Endodermal cell (in vitro differentiated cells): ENCODE data around the gene MGP. TPM values are rescaled to one million over a fixed set of nuclear protein-coding genes. Genes with fewer than 3 reads are reported as not detected.

Experiments
- DNase-seq: peaks from one replicate; pipeline ENCODE4 v3.0.0-alpha.2; 2017
- H3K27ac ChIP-seq: 2 replicates; pipeline ENCODE4 v1.5.1; 2013; ENCODE audit warnings: mild to moderate bottlenecking, low read depth, low read length, moderate library complexity
- H3K27me3 ChIP-seq: 2 replicates; pipeline ENCODE4 v1.6.1; 2013; ENCODE audit warnings: mild to moderate bottlenecking, low read length, moderate library complexity; ENCODE audit not compliant: insufficient read depth, control insufficient read depth, poor library complexity, severe bottlenecking
- H3K36me3 ChIP-seq: 2 replicates; pipeline ENCODE4 v1.7.0; 2013; ENCODE audit warnings: mild to moderate bottlenecking, low read length, moderate library complexity; ENCODE audit not compliant: control insufficient read depth, insufficient read depth
- H3K4me1 ChIP-seq: one replicate; pipeline ENCODE4 v1.7.0; 2013; ENCODE audit warnings: low read length; ENCODE audit not compliant: control insufficient read depth, insufficient read depth
- H3K4me3 ChIP-seq: 2 replicates; pipeline ENCODE4 v1.5.1; 2013; ENCODE audit warnings: mild to moderate bottlenecking, low read length, moderate library complexity
- H3K9ac ChIP-seq: 2 replicates; pipeline ENCODE4 v1.6.1; 2013; ENCODE audit warnings: mild to moderate bottlenecking, low read length, moderate library complexity; ENCODE audit not compliant: poor library complexity, severe bottlenecking; ENCODE audit errors: extremely low read depth
- H3K9me3 ChIP-seq: 2 replicates; pipeline ENCODE4 v1.6.1; 2013; ENCODE audit warnings: mild to moderate bottlenecking, low read length, moderate library complexity; ENCODE audit not compliant: control insufficient read depth
- H3K27ac Mint-ChIP-seq: 2 replicates; pipeline ENCODE4 v1.8.0; 2020; ENCODE audit warnings: mixed read lengths
- H3K27me3 Mint-ChIP-seq: 2 replicates; pipeline ENCODE4 v1.8.0; 2021; ENCODE audit warnings: mild to moderate bottlenecking, mixed read lengths; ENCODE audit not compliant: insufficient read depth
- H3K36me3 Mint-ChIP-seq: 2 replicates; pipeline ENCODE4 v1.8.0; 2020; ENCODE audit warnings: low read depth, mixed read lengths
- H3K4me1 Mint-ChIP-seq: 2 replicates; pipeline ENCODE4 v1.8.0; 2020; ENCODE audit warnings: mixed read lengths
- H3K4me3 Mint-ChIP-seq: 2 replicates; pipeline ENCODE4 v1.8.0; 2020; ENCODE audit warnings: mild to moderate bottlenecking, moderate library complexity, mixed read lengths
- H3K9me3 Mint-ChIP-seq: 2 replicates; pipeline ENCODE4 v1.8.0; 2020; ENCODE audit warnings: mild to moderate bottlenecking, mixed read lengths
- WGBS, 2 experiments: methylation state at CpG; one replicate each; pipeline versions ENCODE4 v1.1.5 to v1.1.7; 2013; ENCODE audit warnings: missing lambda C conversion rate in 2 of 2, mixed read lengths in 1 of 2; ENCODE audit not compliant: insufficient coverage in 1 of 2, insufficient read length in 1 of 2; 5-methylcytosine and 5-hydroxymethylcytosine counted together
- total RNA-seq, 2 donors: library from RNA; stranded (reverse); fragmentation: NEBNext Ultra II Directional in 1 of 2; extraction: Animal tissue kit (Norgen Biotek cat#: 25700) in 1 of 2; gene quantifications; 2 replicates in 1 of 2; 3 replicates in 1 of 2; pipeline ENCODE4 v1.2.1, GENCODE V29; 2021
- TF ChIP-seq, protein P1 (sequence below): fragments of 200-600 bp; sonication (generic); conservative IDR thresholded peaks from 2 replicates; pipeline ENCODE4 v1.5.0; 2021; ENCODE audit warnings: antibody characterized with exemption, mild to moderate bottlenecking

The MGP gene
- total RNA-seq, 2 donors from 2014 or later = not detected

DNA sequence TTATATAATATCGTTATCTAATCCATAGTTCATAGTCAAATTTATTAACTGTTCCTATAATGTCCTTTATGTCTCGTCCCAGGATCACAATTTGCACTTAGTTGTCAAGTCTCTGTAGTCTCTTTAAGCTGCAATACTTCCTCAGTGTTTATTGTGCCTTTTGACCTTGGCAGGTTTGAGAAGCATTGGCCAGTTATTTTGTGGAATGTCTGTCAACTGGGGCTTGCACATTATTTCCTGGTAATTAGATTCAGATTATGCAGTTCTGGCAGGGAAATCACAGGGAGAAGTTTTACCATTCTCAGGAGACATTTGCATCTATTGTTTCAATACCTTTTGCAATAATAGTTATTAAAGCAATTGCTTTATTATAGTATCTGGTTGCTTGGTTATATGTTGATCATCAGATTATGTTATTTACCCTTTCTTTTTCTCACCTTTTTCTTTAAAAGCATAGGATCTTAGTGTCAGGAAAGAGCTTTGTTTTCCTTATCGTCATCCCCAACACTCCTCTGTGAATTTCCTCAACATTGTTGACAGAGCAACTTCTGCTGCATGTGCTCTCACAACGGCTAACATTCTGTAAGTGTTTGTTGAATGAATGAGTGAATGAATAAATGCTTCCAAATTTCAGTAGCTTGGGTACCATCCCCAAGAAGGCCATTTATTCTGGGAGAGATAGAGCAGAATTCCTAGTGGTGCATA, 38.6 kb downstream of the MGP start:
- TF ChIP-seq, protein P1, sequence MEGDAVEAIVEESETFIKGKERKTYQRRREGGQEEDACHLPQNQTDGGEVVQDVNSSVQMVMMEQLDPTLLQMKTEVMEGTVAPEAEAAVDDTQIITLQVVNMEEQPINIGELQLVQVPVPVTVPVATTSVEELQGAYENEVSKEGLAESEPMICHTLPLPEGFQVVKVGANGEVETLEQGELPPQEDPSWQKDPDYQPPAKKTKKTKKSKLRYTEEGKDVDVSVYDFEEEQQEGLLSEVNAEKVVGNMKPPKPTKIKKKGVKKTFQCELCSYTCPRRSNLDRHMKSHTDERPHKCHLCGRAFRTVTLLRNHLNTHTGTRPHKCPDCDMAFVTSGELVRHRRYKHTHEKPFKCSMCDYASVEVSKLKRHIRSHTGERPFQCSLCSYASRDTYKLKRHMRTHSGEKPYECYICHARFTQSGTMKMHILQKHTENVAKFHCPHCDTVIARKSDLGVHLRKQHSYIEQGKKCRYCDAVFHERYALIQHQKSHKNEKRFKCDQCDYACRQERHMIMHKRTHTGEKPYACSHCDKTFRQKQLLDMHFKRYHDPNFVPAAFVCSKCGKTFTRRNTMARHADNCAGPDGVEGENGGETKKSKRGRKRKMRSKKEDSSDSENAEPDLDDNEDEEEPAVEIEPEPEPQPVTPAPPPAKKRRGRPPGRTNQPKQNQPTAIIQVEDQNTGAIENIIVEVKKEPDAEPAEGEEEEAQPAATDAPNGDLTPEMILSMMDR = no peak
- H3K4me3 ChIP-seq = no peak overlapping the region
- H3K9me3 ChIP-seq = no peaks in the 10 kb centered on the region
- H3K27ac Mint-ChIP-seq = no peak overlapping the region
- no peaks in the 10 kb centered on the region for H3K36me3 Mint-ChIP-seq
- H3K27ac ChIP-seq = no peak overlapping the region
- H3K4me1 Mint-ChIP-seq = peaks cover 11% of the 10 kb centered on the region
- H3K36me3 ChIP-seq = no peaks in the 10 kb centered on the region
- H3K27me3 Mint-ChIP-seq = no peaks in the 10 kb centered on the region
- no peak overlapping the region for H3K9ac ChIP-seq
- H3K27me3 ChIP-seq = no peaks in the 10 kb centered on the region
- H3K9me3 Mint-ChIP-seq = no peaks in the 10 kb centered on the region
- DNase-seq = no peak
- WGBS, 2 experiments = 81 to 84% methylated on average over 3 to 4 of the region's 4 CpGs
- H3K4me3 Mint-ChIP-seq = no peak overlapping the region
- H3K4me1 ChIP-seq = no peaks in the 10 kb centered on the region

DNA sequence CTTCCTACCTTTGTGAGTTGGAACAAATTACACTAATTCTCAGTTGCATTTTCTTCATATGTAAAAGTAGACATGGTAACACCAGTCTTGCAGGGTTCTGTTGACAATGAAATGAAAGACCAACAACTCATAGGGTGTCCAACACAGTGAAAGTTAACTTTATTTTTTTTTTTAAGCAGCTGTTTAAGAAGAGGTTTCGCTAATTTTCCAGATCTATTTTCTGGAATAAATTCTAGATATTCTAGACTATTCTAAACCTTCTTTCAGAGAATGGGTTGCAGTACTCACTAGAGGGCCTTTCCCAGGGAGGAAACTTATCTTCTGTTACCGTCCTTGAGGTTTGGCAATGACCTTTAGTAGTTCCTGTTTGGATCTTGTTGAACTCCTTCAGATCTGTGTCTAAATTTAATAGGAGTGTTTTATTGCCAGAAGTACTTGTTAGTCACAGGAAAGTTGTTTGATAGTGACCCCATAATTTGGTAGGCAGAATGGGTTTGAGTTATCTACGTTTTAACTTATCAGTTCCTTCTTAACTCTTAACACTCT, 39.5 kb downstream of the MGP start:
- Mint-ChIP-seq H3K36me3 (no peaks in the 10 kb centered on the region), H3K4me1 (peaks cover 14% of the 10 kb centered on the region), H3K27me3 (no peaks in the 10 kb centered on the region), H3K9me3 (no peaks in the 10 kb centered on the region), H3K4me3 (no peak overlapping the region), H3K27ac (no peak overlapping the region)
- Histone ChIP-seq H3K4me1 (no peaks in the 10 kb centered on the region), H3K9me3 (no peaks in the 10 kb centered on the region), H3K27me3 (no peaks in the 10 kb centered on the region), H3K27ac (no peak overlapping the region), H3K4me3 (no peak overlapping the region), H3K36me3 (no peaks in the 10 kb centered on the region), H3K9ac (no peak overlapping the region)
- TF ChIP-seq, protein P1 = peak; percentile 26
- no peak for DNase-seq
- 71 to 87% methylated on average over 1 to 3 of the region's 3 CpGs for WGBS, 2 experiments

DNA sequence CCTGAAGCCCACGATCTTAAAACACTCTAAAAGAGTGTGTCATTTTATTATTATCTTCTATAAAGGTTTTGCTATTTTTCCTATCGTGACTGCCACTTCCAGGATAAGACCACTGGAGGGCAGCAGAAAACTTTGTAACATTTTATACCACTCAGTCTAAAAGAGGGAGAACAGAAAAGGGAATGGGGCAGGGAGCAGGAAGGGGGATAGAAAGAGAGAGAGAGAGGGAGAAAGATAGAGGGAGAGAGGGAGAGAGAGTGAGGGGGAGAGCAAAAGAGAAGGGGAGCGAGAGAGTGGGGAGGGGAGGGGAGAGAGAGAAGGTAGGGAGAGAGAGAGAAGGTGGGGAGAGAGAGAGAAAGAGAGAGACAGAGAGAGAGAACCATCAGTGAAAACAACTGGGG, 40.3 kb downstream of the MGP start:
- H3K27ac Mint-ChIP-seq = no peak overlapping the region
- WGBS, 2 experiments = 0 to 20% methylated on average over 1 of the region's 3 CpGs
- Histone ChIP-seq H3K4me3 (no peak overlapping the region), H3K27me3 (no peaks in the 10 kb centered on the region), H3K9ac (no peak overlapping the region), H3K4me1 (no peaks in the 10 kb centered on the region), H3K9me3 (no peaks in the 10 kb centered on the region), H3K36me3 (no peaks in the 10 kb centered on the region), H3K27ac (no peak overlapping the region)
- DNase-seq = peak; percentile 82
- H3K9me3 Mint-ChIP-seq = no peaks in the 10 kb centered on the region
- no peaks in the 10 kb centered on the region for H3K27me3 Mint-ChIP-seq
- H3K36me3 Mint-ChIP-seq = no peaks in the 10 kb centered on the region
- TF ChIP-seq, protein P1 = peak; percentile 97
- H3K4me1 Mint-ChIP-seq = peaks cover 14% of the 10 kb centered on the region
- H3K4me3 Mint-ChIP-seq = no peak overlapping the region
